Measurements from ENCODE around the gene SEM1.

GRCh38 chr7:96675548-96675947 is 34.1 kb downstream of the SEM1 start:
- TF ChIP-seq POLR2A (IDR thresholded peaks at IDR 0.05; ENCODE audit: low read depth, low read length) (no peak), POLR2AphosphoS5 (IDR thresholded peaks at IDR 0.05; ENCODE audit: low read depth, low read length) (no peak), TAF1 (IDR thresholded peaks at IDR 0.05; ENCODE audit: borderline replicate concordance, low read depth, low read length) (no peak)

Measured in GM12892 (cell line).